ENCODE measurements around the gene ANO5. TPM values are rescaled to one million over a fixed set of nuclear protein-coding genes. Genes with fewer than 3 reads are reported as not detected.
"Not testable (repeated sequence)": the region's sequence is repeated elsewhere in the genome, so short reads cannot be mapped to it uniquely, and the experiment has no call there.

The ANO5 gene
- total and polyA plus RNA-seq, 2 of the 4 experiments (the other 2 are of a cell fraction): not detected

DNA sequence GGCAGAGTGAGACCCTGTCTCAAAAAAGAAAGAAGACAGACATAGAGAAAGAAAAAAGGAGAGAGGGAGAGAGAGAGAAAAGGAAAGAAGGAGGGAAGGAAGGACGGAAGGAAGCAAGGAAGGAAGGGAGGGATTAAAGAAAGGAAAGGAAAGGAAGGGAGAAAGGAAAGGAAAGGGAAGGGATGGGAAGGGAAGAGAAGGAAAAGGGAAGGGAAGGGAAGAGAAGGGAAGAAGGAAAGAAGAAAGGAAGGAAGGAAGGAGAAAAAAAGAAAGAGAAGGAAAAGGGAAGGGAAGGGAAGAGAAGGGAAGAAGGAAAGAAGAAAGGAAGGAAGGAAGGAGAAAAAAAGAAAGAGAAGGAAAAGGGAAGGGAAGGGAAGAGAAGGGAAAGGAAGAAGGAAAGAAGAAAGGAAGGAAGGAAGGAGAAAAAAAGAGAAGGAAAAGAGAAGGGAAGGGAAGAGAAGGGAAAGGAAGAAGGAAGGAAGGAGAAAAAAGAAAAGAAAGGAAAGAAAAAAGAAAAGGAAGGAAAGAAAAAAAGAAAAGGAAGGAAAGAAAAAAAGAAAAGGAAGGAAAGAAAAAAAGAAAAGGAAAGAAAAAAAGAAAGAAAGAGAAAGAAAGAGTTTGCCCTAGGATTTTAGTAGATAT is 76.2 kb downstream of the ANO5 start:
- H2AK9ac ChIP-seq (replicated peaks; ENCODE audit: low read depth, low read length, poor library complexity); in situ Hi-C loops (cut with MboI; ENCODE audit: low sequenced_read_pairs); dilution Hi-C loops (cut with HindIII; ENCODE audit: low sequenced_read_pairs, unreplicated experiment); H2AFZ ChIP-seq (replicated peaks; ENCODE audit: low read length, poor library complexity); H2BK5ac ChIP-seq (ENCODE audit: low read depth, low read length, poor library complexity, severe bottlenecking); H3K27me3 ChIP-seq (ENCODE audit: control insufficient read depth, insufficient read depth, low read length); H3K36me3 ChIP-seq (ENCODE audit: control insufficient read depth, insufficient read depth, low read length); H4K91ac ChIP-seq (ENCODE audit: insufficient read depth, low read depth, low read length); H3K79me1 ChIP-seq (ENCODE audit: low read depth in 1 of 2, low read length in 2 of 2); ATAC-seq (ENCODE audit: low read depth); H3K9me3 ChIP-seq (ENCODE audit: control insufficient read depth, insufficient read depth, low read length); BruUV-seq (replicated peaks); H2BK120ac ChIP-seq (ENCODE audit: low read depth, low read length); H4K5ac ChIP-seq (ENCODE audit: low read depth, low read length); POLR2A ChIA-PET (ENCODE audit: unreplicated experiment); H3K4me3 ChIP-seq (ENCODE audit: insufficient read depth, low read depth, low read length); DNase-seq; H3K56ac ChIP-seq (ENCODE audit: extremely low read depth, insufficient read depth, low read length); H3K18ac ChIP-seq (ENCODE audit: low read depth, low read length); H3K27ac ChIP-seq (ENCODE audit: insufficient read depth, low read length); H2BK20ac ChIP-seq (ENCODE audit: low read depth, low read length); intact Hi-C loops (cut with micrococcal nuclease); CTCF ChIA-PET; H3K4ac ChIP-seq (ENCODE audit: low read depth, low read length); H3K4me2 ChIP-seq (ENCODE audit: low read depth, low read length); H2AK5ac ChIP-seq (ENCODE audit: low read depth, low read length); H4K20me1 ChIP-seq (ENCODE audit: insufficient read depth, low read length); H3K14ac ChIP-seq (replicated peaks; ENCODE audit: low read depth, low read length); H2BK15ac ChIP-seq (ENCODE audit: low read depth, low read length); H3K23ac ChIP-seq (ENCODE audit: low read depth, low read length); H3K9me1 ChIP-seq (ENCODE audit: insufficient read depth, low read length); H4K8ac ChIP-seq (ENCODE audit: low read depth in 2 of 2, low read length in 2 of 2); H3K9ac ChIP-seq (ENCODE audit: low read depth, low read length); H3K4me1 ChIP-seq (ENCODE audit: control insufficient read depth, insufficient read depth, low read length): not testable (repeated sequence)
- 50% methylated on average over 1 of the region's 1 CpG; no CpG with 5 or more reads in 1 of the 2 experiments for WGBS, 2 experiments (ENCODE audit: extremely low coverage in 2 of 2, insufficient read length in 1 of 2)

Data from IMR-90 (cell line).